Measurements from ENCODE around the gene HHIPL1. TPM values are rescaled to one million over a fixed set of nuclear protein-coding genes. Genes with fewer than 3 reads are reported as not detected.

HHIPL1 gene
- total RNA-seq, 1 experiment from 2014 or later: 2.1 TPM

- in situ Hi-C loops (cut with HindIII; ENCODE audit: low pct_unique_long_range_greater_than_20kb, low sequenced_read_pairs) (no loop called here), intact Hi-C loops (cut with micrococcal nuclease; ENCODE audit: unreplicated experiment) (no loop called here)
- CTCF ChIA-PET: no interaction called here
- H3K4me3 ChIP-seq (ENCODE audit: low read depth in 2 of 2, low read length in 2 of 2): no peak overlapping the region
- no TSS peak for BruUV-seq (replicated peaks)
- no peaks in the 10 kb centered on the region for H3K27me3 ChIP-seq (ENCODE audit: control insufficient read depth, insufficient read depth, low read length)
- H3K9me3 ChIP-seq (ENCODE audit: control insufficient read depth, insufficient read depth, low read depth, low read length): no peaks in the 10 kb centered on the region
- POLR2A ChIA-PET: no interaction called here
- no peak for ATAC-seq
- no peaks in the 10 kb centered on the region; the same call in 1 of the 2 replicates for H3K4me1 ChIP-seq (ENCODE audit: control insufficient read depth, insufficient read depth, low read length)
- TF ChIP-seq POLR2AphosphoS5 (IDR thresholded peaks at IDR 0.05; ENCODE audit: low read depth, low read length): no peak
- TF ChIP-seq, protein P1, sequence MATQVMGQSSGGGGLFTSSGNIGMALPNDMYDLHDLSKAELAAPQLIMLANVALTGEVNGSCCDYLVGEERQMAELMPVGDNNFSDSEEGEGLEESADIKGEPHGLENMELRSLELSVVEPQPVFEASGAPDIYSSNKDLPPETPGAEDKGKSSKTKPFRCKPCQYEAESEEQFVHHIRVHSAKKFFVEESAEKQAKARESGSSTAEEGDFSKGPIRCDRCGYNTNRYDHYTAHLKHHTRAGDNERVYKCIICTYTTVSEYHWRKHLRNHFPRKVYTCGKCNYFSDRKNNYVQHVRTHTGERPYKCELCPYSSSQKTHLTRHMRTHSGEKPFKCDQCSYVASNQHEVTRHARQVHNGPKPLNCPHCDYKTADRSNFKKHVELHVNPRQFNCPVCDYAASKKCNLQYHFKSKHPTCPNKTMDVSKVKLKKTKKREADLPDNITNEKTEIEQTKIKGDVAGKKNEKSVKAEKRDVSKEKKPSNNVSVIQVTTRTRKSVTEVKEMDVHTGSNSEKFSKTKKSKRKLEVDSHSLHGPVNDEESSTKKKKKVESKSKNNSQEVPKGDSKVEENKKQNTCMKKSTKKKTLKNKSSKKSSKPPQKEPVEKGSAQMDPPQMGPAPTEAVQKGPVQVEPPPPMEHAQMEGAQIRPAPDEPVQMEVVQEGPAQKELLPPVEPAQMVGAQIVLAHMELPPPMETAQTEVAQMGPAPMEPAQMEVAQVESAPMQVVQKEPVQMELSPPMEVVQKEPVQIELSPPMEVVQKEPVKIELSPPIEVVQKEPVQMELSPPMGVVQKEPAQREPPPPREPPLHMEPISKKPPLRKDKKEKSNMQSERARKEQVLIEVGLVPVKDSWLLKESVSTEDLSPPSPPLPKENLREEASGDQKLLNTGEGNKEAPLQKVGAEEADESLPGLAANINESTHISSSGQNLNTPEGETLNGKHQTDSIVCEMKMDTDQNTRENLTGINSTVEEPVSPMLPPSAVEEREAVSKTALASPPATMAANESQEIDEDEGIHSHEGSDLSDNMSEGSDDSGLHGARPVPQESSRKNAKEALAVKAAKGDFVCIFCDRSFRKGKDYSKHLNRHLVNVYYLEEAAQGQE (IDR thresholded peaks at IDR 0.05; ENCODE audit: insufficient read depth in 1 of 2, low read depth in 2 of 2, low read length in 1 of 2): no peak
- TF ChIP-seq, protein P2, sequence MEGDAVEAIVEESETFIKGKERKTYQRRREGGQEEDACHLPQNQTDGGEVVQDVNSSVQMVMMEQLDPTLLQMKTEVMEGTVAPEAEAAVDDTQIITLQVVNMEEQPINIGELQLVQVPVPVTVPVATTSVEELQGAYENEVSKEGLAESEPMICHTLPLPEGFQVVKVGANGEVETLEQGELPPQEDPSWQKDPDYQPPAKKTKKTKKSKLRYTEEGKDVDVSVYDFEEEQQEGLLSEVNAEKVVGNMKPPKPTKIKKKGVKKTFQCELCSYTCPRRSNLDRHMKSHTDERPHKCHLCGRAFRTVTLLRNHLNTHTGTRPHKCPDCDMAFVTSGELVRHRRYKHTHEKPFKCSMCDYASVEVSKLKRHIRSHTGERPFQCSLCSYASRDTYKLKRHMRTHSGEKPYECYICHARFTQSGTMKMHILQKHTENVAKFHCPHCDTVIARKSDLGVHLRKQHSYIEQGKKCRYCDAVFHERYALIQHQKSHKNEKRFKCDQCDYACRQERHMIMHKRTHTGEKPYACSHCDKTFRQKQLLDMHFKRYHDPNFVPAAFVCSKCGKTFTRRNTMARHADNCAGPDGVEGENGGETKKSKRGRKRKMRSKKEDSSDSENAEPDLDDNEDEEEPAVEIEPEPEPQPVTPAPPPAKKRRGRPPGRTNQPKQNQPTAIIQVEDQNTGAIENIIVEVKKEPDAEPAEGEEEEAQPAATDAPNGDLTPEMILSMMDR (IDR thresholded peaks at IDR 0.05): no peak
- TF ChIP-seq SIN3A (IDR thresholded peaks at IDR 0.05; ENCODE audit: borderline replicate concordance, insufficient read depth, low read depth, low read length): no peak
- DNase-seq (ENCODE audit: low read depth, low spot score): no peak
- no peaks in the 10 kb centered on the region for H3K36me3 ChIP-seq (ENCODE audit: control insufficient read depth, insufficient read depth, low read length)
- H3K27ac ChIP-seq (ENCODE audit: low read length): no peak overlapping the region
These were observed 10.5 kb upstream of the HHIPL1 start for GRCh38 chr14:99634443-99634842.

GRCh38 chr14:99635116-99635515 lies 9.8 kb upstream of the HHIPL1 start:
- TF ChIP-seq SIN3A (IDR thresholded peaks at IDR 0.05; ENCODE audit: borderline replicate concordance, insufficient read depth, low read depth, low read length) (no peak), TCF7L2 (IDR thresholded peaks at IDR 0.05; ENCODE audit: low read depth, low read length) (no peak), POLR2AphosphoS5 (IDR thresholded peaks at IDR 0.05; ENCODE audit: low read depth, low read length) (no peak)
- TF ChIP-seq, protein P1 (IDR thresholded peaks at IDR 0.05; ENCODE audit: insufficient read depth in 1 of 2, low read depth in 2 of 2, low read length in 1 of 2): no peak
- TF ChIP-seq, protein P2 (IDR thresholded peaks at IDR 0.05): no peak
- intact Hi-C loops (cut with micrococcal nuclease; ENCODE audit: unreplicated experiment): no loop called here
- Histone ChIP-seq H3K27me3 (ENCODE audit: control insufficient read depth, insufficient read depth, low read length) (no peaks in the 10 kb centered on the region), H3K27ac (ENCODE audit: low read length) (no peak overlapping the region), H3K9me3 (ENCODE audit: control insufficient read depth, insufficient read depth, low read depth, low read length) (no peaks in the 10 kb centered on the region), H3K4me1 (ENCODE audit: control insufficient read depth, insufficient read depth, low read length) (no peaks in the 10 kb centered on the region; the same call in 1 of the 2 replicates), H3K36me3 (ENCODE audit: control insufficient read depth, insufficient read depth, low read length) (no peaks in the 10 kb centered on the region), H3K4me3 (ENCODE audit: low read depth in 2 of 2, low read length in 2 of 2) (no peak overlapping the region)
- DNase-seq (ENCODE audit: low read depth, low spot score): no peak
- ChIA-PET CTCF (no interaction called here), POLR2A (no interaction called here)
- in situ Hi-C loops (cut with HindIII; ENCODE audit: low pct_unique_long_range_greater_than_20kb, low sequenced_read_pairs): no loop called here
- ATAC-seq: no peak
- BruUV-seq (replicated peaks): no TSS peak
